HepG2 (cell line): ENCODE measurements around the gene RPS6KL1. TPM values are rescaled to one million over a fixed set of nuclear protein-coding genes. Genes with fewer than 3 reads are reported as not detected.

ENCODE experiments used
- CBX5 ChIP-seq: sonication (generic); formaldehyde crosslinking; IDR thresholded peaks from 2 replicates; pipeline ENCODE4 v1.4.0; 2020; ENCODE audit warnings: missing genetic modification reagents, borderline replicate concordance
- CEBPZ ChIP-seq: IDR thresholded peaks from 2 replicates; pipeline ENCODE4 v1.6.1; 2012; ENCODE audit warnings: low read length, improper control_type of control experiment
- ELF1 ChIP-seq: sonication (generic); formaldehyde crosslinking; IDR thresholded peaks from 2 replicates; pipeline ENCODE4 v1.4.0; 2020; ENCODE audit warnings: missing genetic modification reagents
- GABPA ChIP-seq, 2 experiments: IDR thresholded peaks; 2 replicates each; pipeline ENCODE4 v1.6.1; 2011 to 2016; ENCODE audit warnings: low read depth in 2 of 2, low read length in 1 of 2, missing biosample characterization in 1 of 2, missing genetic modification characterization in 1 of 2
- GMEB1 ChIP-seq: sonication (generic); formaldehyde crosslinking; IDR thresholded peaks from 2 replicates; pipeline ENCODE4 v1.5.1; 2020; ENCODE audit warnings: missing genetic modification reagents, mild to moderate bottlenecking, borderline replicate concordance
- HOMEZ ChIP-seq: IDR thresholded peaks from 2 replicates; pipeline ENCODE4 v1.6.1; 2016; ENCODE audit warnings: low read depth
- HOXA7 ChIP-seq: sonication (generic); formaldehyde crosslinking; IDR thresholded peaks from 2 replicates; pipeline ENCODE4 v1.8.1; 2022; ENCODE audit warnings: mild to moderate bottlenecking, missing genetic modification reagents, moderate library complexity
- IKZF5 ChIP-seq: IDR thresholded peaks from 2 replicates; pipeline ENCODE4 v1.6.1; 2018; ENCODE audit warnings: missing genetic modification reagents, mild to moderate bottlenecking, missing compliant biosample characterization
- KDM4B ChIP-seq: sonication (generic); formaldehyde crosslinking; IDR thresholded peaks from 2 replicates; pipeline ENCODE4 v1.4.0; 2020; ENCODE audit warnings: missing genetic modification reagents
- MAX ChIP-seq: IDR thresholded peaks from 2 replicates; pipeline ENCODE4 v1.6.1; 2012; ENCODE audit warnings: inconsistent platforms
- MXD1 ChIP-seq: sonication (generic); formaldehyde crosslinking; IDR thresholded peaks from 2 replicates; pipeline ENCODE4 v1.4.0; 2020; ENCODE audit warnings: mild to moderate bottlenecking, missing genetic modification reagents
- NFE2 ChIP-seq: sonication (generic); formaldehyde crosslinking; IDR thresholded peaks from 2 replicates; pipeline ENCODE4 v1.4.0; 2020; ENCODE audit warnings: missing genetic modification reagents
- PAX8 ChIP-seq: sonication (generic); formaldehyde crosslinking; IDR thresholded peaks from 2 replicates; pipeline ENCODE4 v1.8.0; 2022; ENCODE audit warnings: mild to moderate bottlenecking, missing genetic modification reagents, borderline replicate concordance
- PPARG ChIP-seq: conservative IDR thresholded peaks from 2 replicates; pipeline ENCODE4 v1.6.1; 2016; ENCODE audit warnings: missing biosample characterization, missing genetic modification reagents
- REL ChIP-seq: sonication (generic); formaldehyde crosslinking; conservative IDR thresholded peaks from 2 replicates; pipeline ENCODE4 v1.8.0; 2022; ENCODE audit warnings: mild to moderate bottlenecking, missing genetic modification reagents, moderate library complexity
- SNAPC5 ChIP-seq: sonication (generic); formaldehyde crosslinking; IDR thresholded peaks from 2 replicates; pipeline ENCODE4 v1.8.1; 2023; ENCODE audit warnings: mild to moderate bottlenecking, missing genetic modification reagents, borderline replicate concordance
- THYN1 ChIP-seq: sonication (generic); formaldehyde crosslinking; IDR thresholded peaks from 2 replicates; pipeline ENCODE4 v1.8.1; 2023; ENCODE audit warnings: low read depth, mild to moderate bottlenecking, moderate library complexity, missing genetic modification reagents, borderline replicate concordance
- ZFP36L1 ChIP-seq: sonication (generic); formaldehyde crosslinking; IDR thresholded peaks from 2 replicates; pipeline ENCODE4 v1.8.0; 2022; ENCODE audit warnings: mild to moderate bottlenecking, missing genetic modification reagents, moderate library complexity
- ZFYVE20 ChIP-seq: sonication (generic); formaldehyde crosslinking; IDR thresholded peaks from 2 replicates; pipeline ENCODE4 v1.8.0; 2023; ENCODE audit warnings: low read depth, mild to moderate bottlenecking, moderate library complexity, missing genetic modification reagents, borderline replicate concordance
- ZNF570 ChIP-seq: sonication (generic); formaldehyde crosslinking; IDR thresholded peaks from 2 replicates; pipeline ENCODE4 v1.4.0; 2020; ENCODE audit warnings: mild to moderate bottlenecking, missing genetic modification reagents, borderline replicate concordance
- polyA plus RNA-seq, 8 experiments: library from polyadenylated mRNA; depleted of rRNA in 3 of 8; stranded (reverse) in 7 of 8; unstranded in 1 of 8; fragments of >200 nt; fragmentation: Illumina TruSeq in 4 of 8; extraction: Trizol in 4 of 8; gene quantifications; 2 replicates each; pipeline versions ENCODE4 v1.2.1 to v1.2.3, GENCODE V29; 2011 to 2016; ENCODE audit warnings: low read depth in 4 of 8, missing spikeins in 1 of 8, mixed read lengths in 1 of 8; ENCODE audit not compliant: insufficient read depth in 1 of 8
- total RNA-seq, 5 experiments: library from RNA; depleted of rRNA; stranded (reverse); fragments of >200 nt; fragmentation: Illumina TruSeq; extraction: Trizol; gene quantifications; 2 replicates each; pipeline ENCODE4 v1.2.3, GENCODE V29; 2016; ENCODE audit warnings: low read depth in 1 of 5

Gene RPS6KL1
- total and polyA plus RNA-seq, 2 of the 13 experiments (the other 11 are each of a cell fraction or from before 2014, with no cell fraction given): 6.5 to 11.5 TPM

GRCh38 chr14:74945261-74945851 lies 22.3 kb upstream of the RPS6KL1 start (continued):
- no peak for TF ChIP-seq CEBPZ
- TF ChIP-seq REL (CRISPR knock-in tag): no peak
- no peak for TF ChIP-seq GMEB1 (CRISPR knock-in tag)
- no peak for TF ChIP-seq CBX5
- no peak for TF ChIP-seq THYN1
- TF ChIP-seq MAX: no peak
- TF ChIP-seq NFE2 (CRISPR knock-in tag): no peak
- TF ChIP-seq PAX8: no peak
- TF ChIP-seq ZFP36L1: no peak
- no peak for TF ChIP-seq GABPA (IDR thresholded peaks at IDR 0.05; ENCODE audit: low read depth, low read length)
- TF ChIP-seq GABPA (CRISPR knock-in tag; IDR thresholded peaks at IDR 0.05; ENCODE audit: low read depth): 0 out of 2 replicates have a peak, but pooled peaks have one; percentile 29
- no peak for TF ChIP-seq MXD1 (CRISPR knock-in tag)
- no peak for TF ChIP-seq HOXA7 (CRISPR knock-in tag)
- no peak for TF ChIP-seq ZNF570
- TF ChIP-seq ELF1 (CRISPR knock-in tag): no peak
- no peak for TF ChIP-seq KDM4B (CRISPR knock-in tag)
- no peak for TF ChIP-seq PPARG (CRISPR knock-in tag)
- no peak for TF ChIP-seq IKZF5
- no peak for TF ChIP-seq ZFYVE20 (CRISPR knock-in tag)
- no peak for TF ChIP-seq SNAPC5
- no peak for TF ChIP-seq HOMEZ (CRISPR knock-in tag)
